Activated CD4-positive, alpha-beta T cell treated with anti-CD3 and anti-CD28 coated beads, Interleukin-2, amount 10 ng/mL, durations not matched to agents 7 days and 5 days (primary cell): ENCODE data around the gene TMEM151B. TPM values are rescaled to one million over a fixed set of nuclear protein-coding genes. Genes with fewer than 3 reads are reported as not detected.

Experiments used
- CTCF ChIA-PET: fragments of 350-600 bp; sonication (Branson Sonifier 250); formaldehyde crosslinking; loops from one replicate; lab custom pipeline; 2021; ENCODE audit warnings: antibody characterized with exemption; lab: Charles Lee
- POLR2A ChIA-PET: fragments of 350-600 bp; sonication (Branson Sonifier 250); formaldehyde crosslinking; loops from one replicate; lab custom pipeline; 2021; ENCODE audit warnings: antibody characterized with exemption; lab: Charles Lee
- DNase-seq: peaks from one replicate; pipeline ENCODE4 v3.0.0-alpha.2; 2020
- H3K27ac Mint-ChIP-seq: one replicate; pipeline ENCODE4 v1.8.0; 2021; ENCODE audit warnings: mild to moderate bottlenecking, moderate library complexity, mixed read lengths
- H3K27me3 Mint-ChIP-seq: one replicate; pipeline ENCODE4 v1.8.0; 2021; ENCODE audit warnings: mixed read lengths
- H3K36me3 Mint-ChIP-seq: one replicate; pipeline ENCODE4 v1.8.0; 2021; ENCODE audit warnings: low read depth, mixed read lengths
- H3K4me1 Mint-ChIP-seq: one replicate; pipeline ENCODE4 v1.8.0; 2021; ENCODE audit warnings: mixed read lengths
- H3K4me3 Mint-ChIP-seq: one replicate; pipeline ENCODE4 v1.8.0; 2021; ENCODE audit warnings: mild to moderate bottlenecking, moderate library complexity, mixed read lengths
- H3K9me3 Mint-ChIP-seq: one replicate; pipeline ENCODE4 v1.8.0; 2021; ENCODE audit warnings: mixed read lengths
- total RNA-seq, 2 experiments: library from RNA; stranded (reverse); gene quantifications; one replicate each; pipeline ENCODE4 v1.2.3, GENCODE V29; 2021

TMEM151B gene
- total RNA-seq, 2 experiments from 2014 or later: not detected

DNA sequence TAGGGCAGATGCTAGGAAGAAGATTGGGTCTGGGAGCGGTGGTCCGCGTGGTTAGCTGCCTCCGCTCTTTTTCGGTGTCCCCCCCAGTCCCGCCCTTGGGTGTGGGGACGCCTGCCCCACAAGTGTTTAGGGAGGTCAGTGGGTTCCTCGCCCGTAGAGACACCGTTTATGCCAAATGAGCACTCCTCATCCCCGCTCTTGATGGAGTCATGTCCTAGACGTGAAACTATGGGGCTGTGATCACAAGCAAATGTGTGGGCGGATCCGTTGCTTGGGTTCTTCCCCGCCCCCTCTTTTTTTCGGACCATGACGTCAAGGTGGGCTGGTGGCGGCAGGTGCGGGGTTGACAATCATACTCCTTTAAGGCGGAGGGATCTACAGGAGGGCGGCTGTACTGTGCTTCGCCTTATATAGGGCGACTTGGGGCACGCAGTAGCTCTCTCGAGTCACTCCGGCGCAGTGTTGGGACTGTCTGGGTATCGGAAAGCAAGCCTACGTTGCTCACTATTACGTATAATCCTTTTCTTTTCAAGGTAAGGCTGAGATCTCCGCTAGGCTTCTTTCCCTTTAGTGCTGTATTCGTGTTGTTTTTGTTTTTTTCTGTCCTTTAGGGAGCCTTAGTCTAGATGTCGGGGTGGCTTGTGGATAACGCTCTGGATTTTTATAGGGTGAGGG, 23.4 kb upstream of the TMEM151B start, which contains the start of gene HSP90AB1:
HSP90AB1 (plus strand) TSS at position 439 of the 675 bp plus-strand sequence. CDS start 1,529 bp downstream, outside the sequence.
- peak; percentile 97 for DNase-seq
- Mint-ChIP-seq H3K27me3 (no peaks in the 10 kb centered on the region), H3K4me3 (peak within 1 kb of the TSS; percentile 99), H3K4me1 (peaks cover 48% of the 10 kb centered on the region), H3K9me3 (no peaks in the 10 kb centered on the region), H3K27ac (peak within 1 kb of the TSS; percentile 95), H3K36me3 (peaks cover 48% of the 10 kb centered on the region)
- POLR2A ChIA-PET: interaction anchor here (0.5 to 1.9 kb wide), 5 partner anchors 9 to 144 kb away, joined by 3 to 15 read pairs (median 3); partner anchors contain the start of gene SLC29A1
- CTCF ChIA-PET: interaction anchor here (0.7 to 7.8 kb wide), 7 partner anchors 9 to 85 kb away, joined by 3 to 66 read pairs (median 5); partner anchors contain the start of genes AARS2 and SLC35B2

- H3K27me3 Mint-ChIP-seq: no peaks in the 10 kb centered on the region
- CTCF ChIA-PET: interaction anchor here (0.7 to 7.8 kb wide), 8 partner anchors 8 to 86 kb away, joined by 3 to 66 read pairs (median 5); partner anchors contain the start of genes AARS2 and SLC35B2
- peaks cover 55% of the 10 kb centered on the region for H3K36me3 Mint-ChIP-seq
- POLR2A ChIA-PET: interaction anchor here (0.5 to 1.9 kb wide), 4 partner anchors 8 to 145 kb away, joined by 3 to 15 read pairs (median 4); partner anchors contain the start of gene SLC29A1
- H3K4me1 Mint-ChIP-seq: peaks cover 53% of the 10 kb centered on the region
- no peaks in the 10 kb centered on the region for H3K9me3 Mint-ChIP-seq
- H3K27ac Mint-ChIP-seq: peak overlapping the region; percentile 95
- DNase-seq: peak; percentile 82
- H3K4me3 Mint-ChIP-seq: peak overlapping the region; percentile 99
Observed at GRCh38 chr6:44247338-44248302, 22.6 kb upstream of the TMEM151B start.

DNA sequence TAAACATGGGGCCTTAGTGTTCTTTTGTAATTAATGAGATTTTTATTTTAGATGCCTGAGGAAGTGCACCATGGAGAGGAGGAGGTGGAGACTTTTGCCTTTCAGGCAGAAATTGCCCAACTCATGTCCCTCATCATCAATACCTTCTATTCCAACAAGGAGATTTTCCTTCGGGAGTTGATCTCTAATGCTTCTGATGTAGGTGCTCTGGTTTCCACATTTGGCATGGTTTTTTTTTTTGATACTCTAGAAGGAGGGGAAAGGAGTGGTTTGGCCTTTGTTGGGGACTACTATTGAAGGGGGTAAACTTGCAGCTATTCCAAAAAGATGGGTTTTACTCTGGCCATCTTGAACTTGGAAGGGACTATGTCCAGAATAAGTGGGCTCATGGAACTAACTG, 21.7 kb upstream of the TMEM151B start:
- Mint-ChIP-seq H3K27me3 (no peaks in the 10 kb centered on the region), H3K4me1 (peaks cover 61% of the 10 kb centered on the region), H3K9me3 (no peaks in the 10 kb centered on the region), H3K4me3 (peak overlapping the region; percentile 99), H3K27ac (peak overlapping the region; percentile 95), H3K36me3 (peaks cover 64% of the 10 kb centered on the region)
- no peak for DNase-seq
- CTCF ChIA-PET: interaction anchor here (2.4 to 7.8 kb wide), 3 partner anchors 7 to 20 kb away, joined by 7 to 66 read pairs (median 19); partner anchors contain the start of gene SLC35B2
- POLR2A ChIA-PET: no interaction called here

DNA sequence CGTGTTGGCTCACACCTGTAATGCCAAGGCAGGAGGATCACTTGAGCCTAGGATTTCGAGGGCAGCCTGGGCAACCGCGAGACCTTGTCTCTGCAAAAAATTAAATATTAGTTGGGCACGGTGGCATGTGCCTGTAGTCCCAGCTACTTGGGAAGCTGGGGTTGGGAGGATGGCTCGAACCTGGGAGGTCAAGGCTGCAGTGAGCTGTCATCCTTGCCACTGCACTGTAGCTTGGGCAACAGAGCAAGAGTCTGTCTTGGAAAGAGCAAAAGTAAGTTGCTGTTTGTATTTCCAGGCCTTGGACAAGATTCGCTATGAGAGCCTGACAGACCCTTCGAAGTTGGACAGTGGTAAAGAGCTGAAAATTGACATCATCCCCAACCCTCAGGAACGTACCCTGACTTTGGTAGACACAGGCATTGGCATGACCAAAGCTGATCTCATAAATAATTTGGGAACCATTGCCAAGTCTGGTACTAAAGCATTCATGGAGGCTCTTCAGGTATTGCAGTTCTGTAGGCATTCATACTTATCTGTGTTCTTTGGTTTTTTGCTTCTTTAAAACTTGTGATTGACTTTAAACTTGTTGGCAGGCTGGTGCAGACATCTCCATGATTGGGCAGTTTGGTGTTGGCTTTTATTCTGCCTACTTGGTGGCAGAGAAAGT, 21.0 kb upstream of the TMEM151B start:
- peak overlapping the region; percentile 99 for H3K4me3 Mint-ChIP-seq
- H3K27ac Mint-ChIP-seq: peak overlapping the region; percentile 95
- peaks cover 66% of the 10 kb centered on the region for H3K4me1 Mint-ChIP-seq
- no peak for DNase-seq
- H3K27me3 Mint-ChIP-seq: no peaks in the 10 kb centered on the region
- ChIA-PET POLR2A (interaction anchor here (0.8 kb wide), 1 partner anchor 8 kb away, joined by 3 read pairs; the partner anchor contains the start of gene SLC35B2), CTCF (interaction anchor here (2.6 to 7.8 kb wide), 2 partner anchors 6 to 19 kb away, joined by 7 to 66 read pairs; partner anchors contain the start of gene SLC35B2)
- H3K9me3 Mint-ChIP-seq: no peaks in the 10 kb centered on the region
- peaks cover 69% of the 10 kb centered on the region for H3K36me3 Mint-ChIP-seq

DNA sequence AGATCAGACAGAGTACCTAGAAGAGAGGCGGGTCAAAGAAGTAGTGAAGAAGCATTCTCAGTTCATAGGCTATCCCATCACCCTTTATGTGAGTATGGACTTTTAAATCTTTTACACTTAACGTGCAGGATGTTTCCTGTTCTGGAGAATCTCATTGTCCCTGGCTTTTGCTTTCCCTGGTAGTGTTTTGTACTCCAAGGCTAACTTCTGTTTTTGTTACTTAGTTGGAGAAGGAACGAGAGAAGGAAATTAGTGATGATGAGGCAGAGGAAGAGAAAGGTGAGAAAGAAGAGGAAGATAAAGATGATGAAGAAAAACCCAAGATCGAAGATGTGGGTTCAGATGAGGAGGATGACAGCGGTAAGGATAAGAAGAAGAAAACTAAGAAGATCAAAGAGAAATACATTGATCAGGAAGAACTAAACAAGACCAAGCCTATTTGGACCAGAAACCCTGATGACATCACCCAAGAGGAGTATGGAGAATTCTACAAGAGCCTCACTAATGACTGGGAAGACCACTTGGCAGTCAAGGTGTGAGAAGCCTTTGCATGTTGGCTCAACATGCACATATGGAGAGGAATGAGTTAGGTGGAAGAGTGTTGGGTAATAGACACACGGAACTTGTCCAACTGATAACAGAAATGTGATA, 20.1 kb upstream of the TMEM151B start:
- H3K36me3 Mint-ChIP-seq: peaks cover 79% of the 10 kb centered on the region
- POLR2A ChIA-PET: no interaction called here
- H3K4me3 Mint-ChIP-seq: peak overlapping the region; percentile 3
- peaks cover 72% of the 10 kb centered on the region for H3K4me1 Mint-ChIP-seq
- H3K27ac Mint-ChIP-seq: no peak overlapping the region
- no peaks in the 10 kb centered on the region for H3K27me3 Mint-ChIP-seq
- CTCF ChIA-PET: interaction anchor here (1.7 to 2.1 kb wide), 2 partner anchors 8 to 13 kb away, joined by 5 to 6 read pairs; no protein-coding TSS in a partner anchor
- DNase-seq: no peak
- no peaks in the 10 kb centered on the region for H3K9me3 Mint-ChIP-seq

DNA sequence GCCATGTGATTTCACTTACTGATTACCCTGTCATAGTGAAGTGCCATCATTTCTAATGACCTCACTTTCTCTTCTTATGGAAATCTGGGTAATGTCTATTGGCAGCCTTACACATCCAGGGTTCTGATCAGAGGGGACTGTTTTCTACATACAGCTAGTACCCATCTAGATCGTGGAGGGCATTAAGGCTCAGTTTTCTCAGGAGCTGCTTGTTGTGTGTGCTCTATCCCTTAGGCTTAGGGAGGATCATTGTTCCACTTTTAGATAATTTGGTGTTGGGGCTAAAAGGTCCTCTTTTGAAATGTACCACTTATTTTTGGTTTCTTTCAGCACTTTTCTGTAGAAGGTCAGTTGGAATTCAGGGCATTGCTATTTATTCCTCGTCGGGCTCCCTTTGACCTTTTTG, 19.5 kb upstream of the TMEM151B start:
- POLR2A ChIA-PET: no interaction called here
- CTCF ChIA-PET: interaction anchor here (0.9 to 3.2 kb wide), 5 partner anchors 8 to 26 kb away, joined by 3 to 8 read pairs (median 5); no protein-coding TSS in a partner anchor
- Mint-ChIP-seq H3K36me3 (peaks cover 79% of the 10 kb centered on the region), H3K27ac (no peak overlapping the region), H3K4me1 (peaks cover 72% of the 10 kb centered on the region), H3K4me3 (no peak overlapping the region), H3K27me3 (no peaks in the 10 kb centered on the region), H3K9me3 (no peaks in the 10 kb centered on the region)
- DNase-seq: no peak

GRCh38 chr6:44251576-44252524, 18.4 kb upstream of the TMEM151B start:
- H3K4me3 Mint-ChIP-seq: no peak overlapping the region
- peaks cover 79% of the 10 kb centered on the region for H3K4me1 Mint-ChIP-seq
- H3K9me3 Mint-ChIP-seq: no peaks in the 10 kb centered on the region
- no peaks in the 10 kb centered on the region for H3K27me3 Mint-ChIP-seq
- H3K36me3 Mint-ChIP-seq: peaks cover 77% of the 10 kb centered on the region
- POLR2A ChIA-PET: interaction anchor here (0.7 kb wide), 1 partner anchor 79 kb away, joined by 3 read pairs; no protein-coding TSS in a partner anchor
- no peak overlapping the region for H3K27ac Mint-ChIP-seq
- CTCF ChIA-PET: interaction anchor here (0.9 to 3.2 kb wide), 5 partner anchors 10 to 28 kb away, joined by 3 to 8 read pairs (median 5); no protein-coding TSS in a partner anchor
- no peak for DNase-seq

DNA sequence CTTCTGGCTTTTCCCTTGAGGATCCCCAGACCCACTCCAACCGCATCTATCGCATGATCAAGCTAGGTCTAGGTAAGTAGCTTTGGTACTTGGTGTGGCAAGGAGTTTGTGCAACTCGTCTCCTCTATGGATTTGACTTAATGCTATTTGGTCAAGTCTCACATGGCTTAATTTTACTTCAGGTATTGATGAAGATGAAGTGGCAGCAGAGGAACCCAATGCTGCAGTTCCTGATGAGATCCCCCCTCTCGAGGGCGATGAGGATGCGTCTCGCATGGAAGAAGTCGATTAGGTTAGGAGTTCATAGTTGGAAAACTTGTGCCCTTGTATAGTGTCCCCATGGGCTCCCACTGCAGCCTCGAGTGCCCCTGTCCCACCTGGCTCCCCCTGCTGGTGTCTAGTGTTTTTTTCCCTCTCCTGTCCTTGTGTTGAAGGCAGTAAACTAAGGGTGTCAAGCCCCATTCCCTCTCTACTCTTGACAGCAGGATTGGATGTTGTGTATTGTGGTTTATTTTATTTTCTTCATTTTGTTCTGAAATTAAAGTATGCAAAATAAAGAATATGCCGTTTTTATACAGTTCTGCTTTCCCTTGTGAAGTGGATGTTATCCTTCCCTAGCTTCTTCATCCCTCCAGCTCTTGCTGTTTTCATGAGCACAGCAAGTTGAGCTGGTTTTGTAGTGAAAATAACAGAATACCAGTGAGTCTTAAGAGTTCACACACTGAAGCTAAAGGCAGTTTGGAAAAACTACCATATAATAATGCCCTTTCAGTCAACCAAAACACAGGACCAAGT, 16.7 kb upstream of the TMEM151B start:
- H3K9me3 Mint-ChIP-seq: no peaks in the 10 kb centered on the region
- no peaks in the 10 kb centered on the region for H3K27me3 Mint-ChIP-seq
- POLR2A ChIA-PET: no interaction called here
- peaks cover 64% of the 10 kb centered on the region for H3K36me3 Mint-ChIP-seq
- CTCF ChIA-PET: interaction anchor here (0.9 to 5.8 kb wide), 6 partner anchors 8 to 29 kb away, joined by 3 to 66 read pairs (median 6); partner anchors contain the start of gene HSP90AB1
- peak; percentile 74 for DNase-seq
- H3K27ac Mint-ChIP-seq: no peak overlapping the region
- peaks cover 81% of the 10 kb centered on the region for H3K4me1 Mint-ChIP-seq
- H3K4me3 Mint-ChIP-seq: no peak overlapping the region

DNA sequence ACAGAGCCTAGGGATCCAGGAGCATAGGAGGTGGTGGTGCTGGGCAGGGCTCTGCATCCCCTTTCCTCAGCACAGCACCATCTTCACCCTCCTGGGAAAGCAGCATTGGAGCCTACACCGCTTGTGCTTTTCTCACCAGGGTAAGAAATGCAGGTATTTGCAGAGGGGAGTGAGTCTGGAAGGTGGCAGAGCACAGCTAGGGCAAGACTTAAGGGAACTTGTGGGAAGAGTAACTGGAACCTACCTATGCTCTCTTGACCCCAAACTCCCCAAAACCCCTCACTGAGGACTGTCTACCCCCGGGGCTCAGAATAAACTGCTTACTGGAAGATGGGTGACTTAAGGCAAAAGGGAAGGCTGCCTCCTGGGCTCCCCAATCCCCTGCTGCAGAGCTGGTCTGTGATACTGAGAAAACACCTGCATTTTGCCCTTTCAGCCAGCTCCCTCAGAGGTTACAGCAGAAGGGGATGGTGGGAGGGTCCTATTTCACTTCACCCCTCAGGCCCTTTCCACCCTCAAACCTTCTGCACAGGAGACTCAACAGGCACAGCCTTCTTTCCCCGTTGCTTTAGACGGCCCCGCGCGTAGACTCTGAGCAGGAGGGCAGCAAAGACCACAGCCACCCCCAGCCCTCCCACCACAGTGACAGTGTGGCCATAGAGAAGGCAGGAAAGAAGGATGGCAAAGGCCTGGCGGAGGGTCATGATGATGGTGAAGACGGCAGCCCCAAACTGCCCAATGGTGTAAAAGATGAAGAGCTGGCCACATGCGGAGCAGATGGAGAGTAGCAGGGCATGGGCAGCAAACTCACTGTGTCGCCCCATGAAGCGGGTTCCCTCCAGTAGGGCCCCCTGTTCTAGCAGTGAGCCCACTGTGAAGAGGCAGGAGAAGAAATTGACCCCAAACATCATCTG, 15.8 kb upstream of the TMEM151B start:
- H3K4me1 Mint-ChIP-seq: peaks cover 71% of the 10 kb centered on the region
- H3K27me3 Mint-ChIP-seq: no peaks in the 10 kb centered on the region
- no peaks in the 10 kb centered on the region for H3K9me3 Mint-ChIP-seq
- peaks cover 57% of the 10 kb centered on the region for H3K36me3 Mint-ChIP-seq
- H3K4me3 Mint-ChIP-seq: no peak overlapping the region
- POLR2A ChIA-PET: interaction anchor here (0.5 to 2.4 kb wide), 2 partner anchors 7 to 147 kb away, joined by 4 to 15 read pairs; partner anchors contain the start of gene HSP90AB1
- CTCF ChIA-PET: interaction anchor here (0.9 to 5.8 kb wide), 8 partner anchors 8 to 121 kb away, joined by 3 to 66 read pairs (median 3); partner anchors contain the start of gene HSP90AB1
- no peak for DNase-seq
- H3K27ac Mint-ChIP-seq: peak overlapping the region; percentile 28
